A673 (cell line): ENCODE results near the gene NCKAP5. TPM values are rescaled to one million over a fixed set of nuclear protein-coding genes. Genes with fewer than 3 reads are reported as not detected.

Experiments
- BruUV-seq: library from RNA; stranded (reverse); fragments of 400-500 nt; replicated peaks from 2 replicates; lab custom pipeline; 2021; lab: Mats Ljungman, UMichigan
- CTCF ChIA-PET: fragments of 300-600 bp; sonication (Branson Sonifier 250); formaldehyde crosslinking; loops from one replicate; lab custom pipeline; 2022; ENCODE audit warnings: antibody characterized with exemption; lab: Charles Lee
- POLR2A ChIA-PET: fragments of 300-600 bp; sonication (Branson Sonifier 250); formaldehyde crosslinking; loops from one replicate; lab custom pipeline; 2022; ENCODE audit warnings: antibody characterized with exemption; ENCODE audit not compliant: low non-redundant PET; lab: Charles Lee
- DNase-seq: peaks from one replicate; pipeline ENCODE4 v3.0.0-alpha.2; 2015; ENCODE audit warnings: low spot score
- H3K27ac ChIP-seq: fragments of 200-600 bp; sonication (generic); 2 replicates; pipeline ENCODE4 v1.5.1; 2016; ENCODE audit warnings: mixed run types, low read depth, mild to moderate bottlenecking, mixed read lengths, antibody characterized with exemption, low read length; ENCODE audit not compliant: poor library complexity, severe bottlenecking
- H3K27me3 ChIP-seq: fragments of 200-600 bp; sonication (generic); replicated peaks from 2 replicates; pipeline ENCODE4 v1.6.1; 2017; ENCODE audit warnings: mixed run types, low read depth, mild to moderate bottlenecking, mixed read lengths, antibody characterized with exemption, low read length; ENCODE audit not compliant: insufficient read depth, poor library complexity
- H3K36me3 ChIP-seq: fragments of 200-600 bp; sonication (generic); 2 replicates; pipeline ENCODE4 v1.6.1; 2016; ENCODE audit warnings: mixed run types, mild to moderate bottlenecking, mixed read lengths, antibody characterized with exemption, low read length; ENCODE audit not compliant: insufficient read depth, poor library complexity, severe bottlenecking
- H3K4me1 ChIP-seq: fragments of 200-600 bp; sonication (generic); 2 replicates; pipeline ENCODE4 v1.6.1; 2017; ENCODE audit warnings: mixed run types, mild to moderate bottlenecking, mixed read lengths, antibody characterized with exemption, low read length; ENCODE audit not compliant: insufficient read depth, poor library complexity, severe bottlenecking
- H3K4me3 ChIP-seq: fragments of 200-600 bp; sonication (generic); 2 replicates; pipeline ENCODE4 v1.5.1; 2016; ENCODE audit warnings: low read depth, mixed run types, mild to moderate bottlenecking, mixed read lengths, low read length; ENCODE audit not compliant: poor library complexity, severe bottlenecking
- H3K9me3 ChIP-seq: fragments of 200-600 bp; sonication (generic); 2 replicates; pipeline ENCODE4 v1.6.1; 2016; ENCODE audit warnings: mixed run types, low read depth, mild to moderate bottlenecking, mixed read lengths, antibody characterized with exemption, low read length; ENCODE audit not compliant: poor library complexity, severe bottlenecking
- CTCF ChIP-seq: fragments of 300-800, 200-600 bp; sonication (generic); conservative IDR thresholded peaks from 2 replicates; pipeline ENCODE4 v1.5.1; 2017; ENCODE audit warnings: low read depth, mild to moderate bottlenecking, antibody characterized with exemption, low read length, moderate library complexity, mixed read lengths
- EZH2 ChIP-seq: fragments of 200-600 bp; sonication (generic); IDR thresholded peaks from 2 replicates; pipeline ENCODE4 v1.6.1; 2017; ENCODE audit warnings: borderline replicate concordance, low read depth, mild to moderate bottlenecking, mixed read lengths, antibody characterized with exemption, low read length; ENCODE audit not compliant: poor library complexity, severe bottlenecking
- intact Hi-C: fragments of 100-400 bp; cut with micrococcal nuclease; formaldehyde crosslinking; loops from one replicate; pipeline ENCODE4 v1.10.0; 2022; ENCODE audit not compliant: unreplicated experiment
- total RNA-seq: library from RNA; stranded (reverse); gene quantifications from 2 replicates; pipeline ENCODE4 v1.2.3, GENCODE V29; 2021

NCKAP5 gene
- total RNA-seq, 1 experiment from 2014 or later: 26.6 TPM

GRCh38 chr2:132943829-132944228 lies 624.4 kb downstream of the NCKAP5 start:
- ChIA-PET POLR2A (no interaction called here), CTCF (no interaction called here)
- no peaks in the 10 kb centered on the region for H3K9me3 ChIP-seq
- no peak overlapping the region for H3K27ac ChIP-seq
- peak; percentile 47 for DNase-seq
- BruUV-seq: no TSS peak
- intact Hi-C loops: no loop called here
- TF ChIP-seq CTCF: no peak
- TF ChIP-seq EZH2: no peak
- H3K27me3 ChIP-seq: no peaks in the 10 kb centered on the region
- H3K4me3 ChIP-seq: no peak overlapping the region
- H3K4me1 ChIP-seq: peaks cover 13% of the 10 kb centered on the region
- no peaks in the 10 kb centered on the region for H3K36me3 ChIP-seq

- peaks cover 37% of the 10 kb centered on the region for H3K4me1 ChIP-seq
- H3K36me3 ChIP-seq: no peaks in the 10 kb centered on the region
- intact Hi-C loops: no loop called here
- CTCF ChIA-PET: no interaction called here
- no TSS peak for BruUV-seq
- DNase-seq: no peak
- H3K4me3 ChIP-seq: no peak overlapping the region
- no peaks in the 10 kb centered on the region for H3K9me3 ChIP-seq
- TF ChIP-seq CTCF (no peak), EZH2 (no peak)
- no peak overlapping the region for H3K27ac ChIP-seq
- POLR2A ChIA-PET: no interaction called here
- H3K27me3 ChIP-seq: no peaks in the 10 kb centered on the region
Observed at GRCh38 chr2:132941296-132942020, 626.8 kb downstream of the NCKAP5 start.

- no peak for TF ChIP-seq CTCF
- TF ChIP-seq EZH2: no peak
- intact Hi-C loops: loop anchor here (10.0 kb wide), 1 partner anchor 237 kb away; no protein-coding TSS in a partner anchor
- Histone ChIP-seq H3K4me1 (peaks cover 32% of the 10 kb centered on the region), H3K4me3 (no peak overlapping the region), H3K36me3 (no peaks in the 10 kb centered on the region), H3K9me3 (no peaks in the 10 kb centered on the region), H3K27ac (peak overlapping the region; percentile 1), H3K27me3 (no peaks in the 10 kb centered on the region)
- no TSS peak for BruUV-seq
- POLR2A ChIA-PET: no interaction called here
- DNase-seq: peak; percentile 90
- CTCF ChIA-PET: no interaction called here
Observed at GRCh38 chr2:132937629-132938028, 630.6 kb downstream of the NCKAP5 start.
